A549 treated with CORT108297 at 1 μM for 4 hours (cell line): ENCODE data around the gene HDAC3. TPM values are rescaled to one million over a fixed set of nuclear protein-coding genes. Genes with fewer than 3 reads are reported as not detected.

Experiments
- total RNA-seq: library from RNA; stranded (reverse); fragments of 200-300 nt; extraction: Qiagen RNA extraction; gene quantifications from 5 replicates; pipeline ENCODE4 v1.2.3, GENCODE V29; 2022

HDAC3 gene
- 46.2 to 54.2 TPM (median 48.7 TPM) in 5 replicates for total RNA-seq

GRCh38 chr5:141636413-141637122, at the start of gene HDAC3, which contains the start of gene RELL2:
HDAC3 (minus strand) TSS chr5:141636849; CDS start chr5:141636790, 59 bp downstream.
RELL2 (plus strand) TSS chr5:141636997; CDS start chr5:141638226, 1,229 bp downstream.

GRCh38 chr5:141681695-141682641, 45.3 kb upstream of the HDAC3 start, which contains the start of gene ARAP3:
ARAP3 (minus strand) TSS chr5:141682230; CDS start chr5:141680486, 1,744 bp downstream.

GRCh38 chr5:141650851-141651727, 14.4 kb upstream of the HDAC3 start, which contains the start of gene FCHSD1:
FCHSD1 (minus strand) TSS chr5:141651418; CDS start chr5:141651368, 50 bp downstream.

GRCh38 chr5:141618804-141619554, 17.7 kb downstream of the HDAC3 start, which contains the start of gene DIAPH1:
DIAPH1 (minus strand) TSS chr5:141619000; CDS start chr5:141618914, 86 bp downstream.

Other genes starting within 250 kb of the HDAC3 start
- 0.70 to 1.0 TPM (median 0.98 TPM) in 5 replicates for gene PCDHGB4, start 249.2 kb downstream of the HDAC3 start, total RNA-seq
- gene PCDHGA8, start 244.2 kb downstream of the HDAC3 start, total RNA-seq = 0.02 to 0.08 TPM (median 0.03 TPM) in 5 replicates
- 2.1 to 2.6 TPM (median 2.4 TPM) in 5 replicates for gene PCDHGB5, start 238.9 kb downstream of the HDAC3 start, total RNA-seq
- 0.02 to 0.09 TPM (median 0.05 TPM) in 4 of 5 replicates, not detected in the other for gene PCDHGA9, start 234.1 kb downstream of the HDAC3 start, total RNA-seq
- 0.03 to 0.14 TPM (median 0.09 TPM) in 5 replicates for gene PCDHGB6, start 228.8 kb downstream of the HDAC3 start, total RNA-seq
- 0.01 to 0.02 TPM (median 0.02 TPM) in 3 of 5 replicates, not detected in the others for gene PCDHGA10, start 223.9 kb downstream of the HDAC3 start, total RNA-seq
- 0.03 to 0.08 TPM (median 0.06 TPM) in 4 of 5 replicates, not detected in the other for gene PCDHGB7, start 219.2 kb downstream of the HDAC3 start, total RNA-seq
- 0.02 to 0.03 TPM (median 0.02 TPM) in 4 of 5 replicates, not detected in the other for gene PCDHGA11, start 215.8 kb downstream of the HDAC3 start, total RNA-seq
- 0.02 to 0.03 TPM in 2 of 5 replicates, not detected in the others for gene PCDHGA12, start 206.3 kb downstream of the HDAC3 start, total RNA-seq
- 5.0 to 6.7 TPM (median 5.6 TPM) in 5 replicates for gene PCDHGC3, start 160.9 kb downstream of the HDAC3 start, total RNA-seq
- 0.01 to 0.05 TPM (median 0.03 TPM) in 3 of 5 replicates, not detected in the others for gene PCDHGC4, start 151.8 kb downstream of the HDAC3 start, total RNA-seq
- 0.02 to 0.03 TPM (median 0.03 TPM) in 3 of 5 replicates, not detected in the others for gene PCDHGC5, start 147.8 kb downstream of the HDAC3 start, total RNA-seq
- 98.1 to 105 TPM (median 101 TPM) in 5 replicates for gene DIAPH1, start 17.8 kb downstream of the HDAC3 start, total RNA-seq
- 2.9 to 5.2 TPM (median 4.9 TPM) in 5 replicates for gene RELL2, start 148 bp upstream of the HDAC3 start, total RNA-seq
- gene FCHSD1, start 14.6 kb upstream of the HDAC3 start, total RNA-seq = 6.9 to 13.2 TPM (median 10.0 TPM) in 5 replicates
- gene ARAP3, start 45.4 kb upstream of the HDAC3 start, total RNA-seq = 4.1 to 5.9 TPM (median 5.5 TPM) in 5 replicates
- 1.7 to 3.3 TPM (median 2.4 TPM) in 5 replicates for gene PCDH1, start 241.6 kb upstream of the HDAC3 start, total RNA-seq